ENCODE data around the gene CTSV.
"Not testable (repeated sequence)": the region's sequence is repeated elsewhere in the genome, so short reads cannot be mapped to it uniquely, and the experiment has no call there.

CTSV gene

GRCh38 chr9:97041898-97042297, 3.0 kb upstream of the CTSV start:
- TF ChIP-seq CTCF (IDR thresholded peaks at IDR 0.05; ENCODE audit: insufficient read depth, low read length): no peak
- Histone ChIP-seq H3K27me3 (ENCODE audit: insufficient read depth, poor library complexity, severe bottlenecking) (peaks cover 12% of the 10 kb centered on the region), H3K27ac (replicated peaks) (no peak overlapping the region), H3K4me3 (replicated peaks; ENCODE audit: insufficient read depth, low read length) (no peak overlapping the region)
- no peak for DNase-seq (ENCODE audit: low read depth in 1 of 2, low spot score in 1 of 2)

- DNase-seq (ENCODE audit: low read depth in 1 of 2, low spot score in 1 of 2): no peak
- no peak for TF ChIP-seq GABPA (IDR thresholded peaks at IDR 0.05; ENCODE audit: low read depth)
- TF ChIP-seq POLR2AphosphoS5 (IDR thresholded peaks at IDR 0.05; ENCODE audit: low read depth): no peak
- TF ChIP-seq CTCF (IDR thresholded peaks at IDR 0.05; ENCODE audit: insufficient read depth, low read length): no peak
- no peak for TF ChIP-seq SPI1 (IDR thresholded peaks at IDR 0.05; ENCODE audit: borderline replicate concordance, low read depth)
- no peak for TF ChIP-seq REST (IDR thresholded peaks at IDR 0.05; ENCODE audit: insufficient replicate concordance, low read depth)
- H3K27ac ChIP-seq (replicated peaks): no peak overlapping the region
- peaks cover 12% of the 10 kb centered on the region for H3K27me3 ChIP-seq (ENCODE audit: insufficient read depth, poor library complexity, severe bottlenecking)
- peak overlapping the region; percentile 60 for H3K4me3 ChIP-seq (replicated peaks; ENCODE audit: insufficient read depth, low read length)
Observed at GRCh38 chr9:97039514-97039860, 545 bp upstream of the CTSV start.

GRCh38 chr9:97023505-97023904, 15.4 kb downstream of the CTSV start:
- not testable (repeated sequence) for H3K4me3 ChIP-seq (replicated peaks; ENCODE audit: insufficient read depth, low read length); H3K27ac ChIP-seq (replicated peaks); DNase-seq (ENCODE audit: low read depth in 1 of 2, low spot score in 1 of 2)

GRCh38 chr9:97013151-97014132, 25.5 kb downstream of the CTSV start:
- H3K27ac ChIP-seq (replicated peaks): peak overlapping the region; percentile 69
- peak; percentile 82 for TF ChIP-seq GABPA (IDR thresholded peaks at IDR 0.05; ENCODE audit: low read depth)
- TF ChIP-seq POLR2AphosphoS5 (IDR thresholded peaks at IDR 0.05; ENCODE audit: low read depth): peak; percentile 69; the same call in 1 of the 2 replicates
- peak overlapping the region; percentile 52 for H3K4me3 ChIP-seq (replicated peaks; ENCODE audit: insufficient read depth, low read length)
- DNase-seq (ENCODE audit: low read depth in 1 of 2, low spot score in 1 of 2): peak; percentile 80 to 82
- not testable (repeated sequence) for H3K27me3 ChIP-seq (ENCODE audit: insufficient read depth, poor library complexity, severe bottlenecking)

More at GRCh38 chr9:97023505-97023904, 15.4 kb downstream of the CTSV start:
- not testable (repeated sequence) for H3K27me3 ChIP-seq (ENCODE audit: insufficient read depth, poor library complexity, severe bottlenecking)

- peak in 1 of 2 experiments; percentile 12 for DNase-seq (ENCODE audit: low read depth in 1 of 2, low spot score in 1 of 2)
- peak overlapping the region; percentile 67 for H3K27ac ChIP-seq (replicated peaks)
- H3K4me3 ChIP-seq (replicated peaks; ENCODE audit: insufficient read depth, low read length): peak overlapping the region; percentile 52
- not testable (repeated sequence) for H3K27me3 ChIP-seq (ENCODE audit: insufficient read depth, poor library complexity, severe bottlenecking)
Observed at GRCh38 chr9:97012617-97013016, 26.3 kb downstream of the CTSV start.

GRCh38 chr9:97002195-97002594, 36.7 kb downstream of the CTSV start:
- not testable (repeated sequence) for DNase-seq (ENCODE audit: low read depth in 1 of 2, low spot score in 1 of 2); H3K27me3 ChIP-seq (ENCODE audit: insufficient read depth, poor library complexity, severe bottlenecking); H3K27ac ChIP-seq (replicated peaks); H3K4me3 ChIP-seq (replicated peaks; ENCODE audit: insufficient read depth, low read length)
- TF ChIP-seq SPI1 (IDR thresholded peaks at IDR 0.05; ENCODE audit: borderline replicate concordance, low read depth): peak; percentile 25; the same call in 1 of the 2 replicates

GRCh38 chr9:97001338-97001737, 37.6 kb downstream of the CTSV start:
- not testable (repeated sequence) for H3K27me3 ChIP-seq (ENCODE audit: insufficient read depth, poor library complexity, severe bottlenecking); H3K27ac ChIP-seq (replicated peaks); DNase-seq (ENCODE audit: low read depth in 1 of 2, low spot score in 1 of 2); H3K4me3 ChIP-seq (replicated peaks; ENCODE audit: insufficient read depth, low read length)

- not testable (repeated sequence) for H3K4me3 ChIP-seq (replicated peaks; ENCODE audit: insufficient read depth, low read length); H3K27ac ChIP-seq (replicated peaks); H3K27me3 ChIP-seq (ENCODE audit: insufficient read depth, poor library complexity, severe bottlenecking); DNase-seq (ENCODE audit: low read depth in 1 of 2, low spot score in 1 of 2)
Observed at GRCh38 chr9:97000139-97000787, 38.7 kb downstream of the CTSV start.

GRCh38 chr9:96999733-97000132, 39.2 kb downstream of the CTSV start:
- H3K27me3 ChIP-seq (ENCODE audit: insufficient read depth, poor library complexity, severe bottlenecking); DNase-seq (ENCODE audit: low read depth in 1 of 2, low spot score in 1 of 2); H3K4me3 ChIP-seq (replicated peaks; ENCODE audit: insufficient read depth, low read length); H3K27ac ChIP-seq (replicated peaks): not testable (repeated sequence)

Measured in HL-60 (cell line).